T-helper 2 cell treated with Interferon-gamma antibody and Interleukin-4, amounts not matched to agents 5 μg/mL and 100 μg/mL, for 36 hours (primary cell): ENCODE measurements around the gene NTRK3.

Source experiments
- DNase-seq: peaks from one replicate; pipeline ENCODE4 v3.0.0; 2021; ENCODE audit warnings: low spot score
- H3K27ac Mint-ChIP-seq: one replicate; pipeline ENCODE4 v1.8.0; 2021; ENCODE audit warnings: mild to moderate bottlenecking, mixed read lengths
- H3K27me3 Mint-ChIP-seq: one replicate; pipeline ENCODE4 v1.8.0; 2021; ENCODE audit warnings: low read depth, mixed read lengths
- H3K36me3 Mint-ChIP-seq: one replicate; pipeline ENCODE4 v1.8.0; 2021; ENCODE audit warnings: low read depth, mixed read lengths
- H3K4me1 Mint-ChIP-seq: one replicate; pipeline ENCODE4 v1.8.0; 2021; ENCODE audit warnings: low read depth, mixed read lengths
- H3K4me3 Mint-ChIP-seq: one replicate; pipeline ENCODE4 v1.8.0; 2022; ENCODE audit warnings: mild to moderate bottlenecking, moderate library complexity, mixed read lengths
- H3K9me3 Mint-ChIP-seq: one replicate; pipeline ENCODE4 v1.8.0; 2021; ENCODE audit warnings: mixed read lengths

Gene NTRK3

GRCh38 chr15:87924433-87924832 is 332.1 kb downstream of the NTRK3 start:
- no peaks in the 10 kb centered on the region for H3K4me1 Mint-ChIP-seq
- DNase-seq, result no peak
- H3K27me3 Mint-ChIP-seq, result no peaks in the 10 kb centered on the region

GRCh38 chr15:87919064-87919463 is 337.5 kb downstream of the NTRK3 start:
- Mint-ChIP-seq H3K27me3 (no peaks in the 10 kb centered on the region), H3K36me3 (no peaks in the 10 kb centered on the region)

More at GRCh38 chr15:87924433-87924832, 332.1 kb downstream of the NTRK3 start:
- H3K9me3 Mint-ChIP-seq, result no peaks in the 10 kb centered on the region
- H3K27ac Mint-ChIP-seq, result no peak overlapping the region
- H3K4me3 Mint-ChIP-seq, result no peak overlapping the region
- no peaks in the 10 kb centered on the region for H3K36me3 Mint-ChIP-seq

GRCh38 chr15:87917480-87917879 is 339.1 kb downstream of the NTRK3 start:
- no peak for DNase-seq
- Mint-ChIP-seq H3K27ac (no peak overlapping the region), H3K9me3 (no peaks in the 10 kb centered on the region), H3K4me3 (no peak overlapping the region), H3K4me1 (no peaks in the 10 kb centered on the region), H3K36me3 (no peaks in the 10 kb centered on the region), H3K27me3 (no peaks in the 10 kb centered on the region)

More at GRCh38 chr15:87919064-87919463, 337.5 kb downstream of the NTRK3 start:
- no peak overlapping the region for H3K4me3 Mint-ChIP-seq
- no peaks in the 10 kb centered on the region for H3K4me1 Mint-ChIP-seq
- no peak for DNase-seq
- no peaks in the 10 kb centered on the region for H3K9me3 Mint-ChIP-seq
- H3K27ac Mint-ChIP-seq, result no peak overlapping the region

GRCh38 chr15:87916208-87916607 is 340.3 kb downstream of the NTRK3 start:
- H3K27me3 Mint-ChIP-seq, result no peaks in the 10 kb centered on the region
- H3K4me1 Mint-ChIP-seq, result no peaks in the 10 kb centered on the region
- H3K4me3 Mint-ChIP-seq, result no peak overlapping the region
- H3K9me3 Mint-ChIP-seq, result no peaks in the 10 kb centered on the region
- DNase-seq, result no peak
- H3K27ac Mint-ChIP-seq, result no peak overlapping the region
- H3K36me3 Mint-ChIP-seq, result no peaks in the 10 kb centered on the region

GRCh38 chr15:87910301-87910700 is 346.2 kb downstream of the NTRK3 start:
- Mint-ChIP-seq H3K9me3 (no peaks in the 10 kb centered on the region), H3K4me3 (no peak overlapping the region), H3K27me3 (no peaks in the 10 kb centered on the region), H3K36me3 (no peaks in the 10 kb centered on the region), H3K4me1 (no peaks in the 10 kb centered on the region), H3K27ac (no peak overlapping the region)
- DNase-seq, result no peak

- H3K27me3 Mint-ChIP-seq, result no peaks in the 10 kb centered on the region
- H3K9me3 Mint-ChIP-seq, result no peaks in the 10 kb centered on the region
- H3K4me1 Mint-ChIP-seq, result no peaks in the 10 kb centered on the region
- no peak overlapping the region for H3K4me3 Mint-ChIP-seq
- no peak for DNase-seq
- H3K27ac Mint-ChIP-seq, result no peak overlapping the region
- no peaks in the 10 kb centered on the region for H3K36me3 Mint-ChIP-seq
These were observed 348.7 kb downstream of the NTRK3 start for GRCh38 chr15:87907676-87908446.

- no peaks in the 10 kb centered on the region for H3K9me3 Mint-ChIP-seq
- no peaks in the 10 kb centered on the region for H3K36me3 Mint-ChIP-seq
- no peak for DNase-seq
- no peak overlapping the region for H3K27ac Mint-ChIP-seq
- no peaks in the 10 kb centered on the region for H3K4me1 Mint-ChIP-seq
- no peak overlapping the region for H3K4me3 Mint-ChIP-seq
- H3K27me3 Mint-ChIP-seq, result no peaks in the 10 kb centered on the region
These were observed 350.1 kb downstream of the NTRK3 start for GRCh38 chr15:87906444-87906843.

- no peaks in the 10 kb centered on the region for H3K9me3 Mint-ChIP-seq
- H3K27ac Mint-ChIP-seq, result no peak overlapping the region
- H3K4me1 Mint-ChIP-seq, result no peaks in the 10 kb centered on the region
- no peaks in the 10 kb centered on the region for H3K27me3 Mint-ChIP-seq
- H3K4me3 Mint-ChIP-seq, result no peak overlapping the region
- DNase-seq, result no peak
- no peaks in the 10 kb centered on the region for H3K36me3 Mint-ChIP-seq
These were observed 353.6 kb downstream of the NTRK3 start for GRCh38 chr15:87902772-87903426.

- H3K9me3 Mint-ChIP-seq, result no peaks in the 10 kb centered on the region
- no peaks in the 10 kb centered on the region for H3K27me3 Mint-ChIP-seq
- no peaks in the 10 kb centered on the region for H3K36me3 Mint-ChIP-seq
- no peaks in the 10 kb centered on the region for H3K4me1 Mint-ChIP-seq
- no peak overlapping the region for H3K27ac Mint-ChIP-seq
- DNase-seq, result no peak
- no peak overlapping the region for H3K4me3 Mint-ChIP-seq
These were observed 354.4 kb downstream of the NTRK3 start for GRCh38 chr15:87901926-87902690.

- Mint-ChIP-seq H3K9me3 (no peaks in the 10 kb centered on the region), H3K27me3 (no peaks in the 10 kb centered on the region), H3K4me1 (no peaks in the 10 kb centered on the region), H3K27ac (no peak overlapping the region), H3K4me3 (no peak overlapping the region), H3K36me3 (no peaks in the 10 kb centered on the region)
- no peak for DNase-seq
These were observed 355.5 kb downstream of the NTRK3 start for GRCh38 chr15:87901008-87901407.

- no peak for DNase-seq
- Mint-ChIP-seq H3K36me3 (no peaks in the 10 kb centered on the region), H3K9me3 (no peaks in the 10 kb centered on the region), H3K27ac (no peak overlapping the region), H3K27me3 (no peaks in the 10 kb centered on the region), H3K4me3 (no peak overlapping the region), H3K4me1 (no peaks in the 10 kb centered on the region)
These were observed 359.6 kb downstream of the NTRK3 start for GRCh38 chr15:87896936-87897335.

- H3K9me3 Mint-ChIP-seq, result no peaks in the 10 kb centered on the region
- no peaks in the 10 kb centered on the region for H3K36me3 Mint-ChIP-seq
- no peak overlapping the region for H3K27ac Mint-ChIP-seq
- no peak for DNase-seq
- H3K4me1 Mint-ChIP-seq, result no peaks in the 10 kb centered on the region
- no peaks in the 10 kb centered on the region for H3K27me3 Mint-ChIP-seq
- H3K4me3 Mint-ChIP-seq, result no peak overlapping the region
These were observed 369.4 kb downstream of the NTRK3 start for GRCh38 chr15:87887177-87887576.

GRCh38 chr15:87881026-87881425 is 375.5 kb downstream of the NTRK3 start:
- Mint-ChIP-seq H3K4me1 (no peaks in the 10 kb centered on the region), H3K27ac (no peak overlapping the region), H3K36me3 (no peaks in the 10 kb centered on the region), H3K9me3 (no peaks in the 10 kb centered on the region), H3K27me3 (no peaks in the 10 kb centered on the region), H3K4me3 (no peak overlapping the region)
- DNase-seq, result no peak
